Activated CD4-positive, alpha-beta T cell treated with anti-CD3 and anti-CD28 coated beads, Interleukin-10, Interleukin-2, amounts not matched to agents 100 ng/mL and 50 ng/mL, durations not matched to agents 16 hours and 8 hours (primary cell): ENCODE data around the gene TRAF6.
A peak's percentile ranks its signal among the peaks of the same experiment; 100 is the strongest.
"Not testable (repeated sequence)": the region's sequence is repeated elsewhere in the genome, so short reads cannot be mapped to it uniquely, and the experiment has no call there.

Experiments
- DNase-seq: peaks from one replicate; pipeline ENCODE4 v3.0.0-alpha.2; 2020

TRAF6 gene

DNA sequence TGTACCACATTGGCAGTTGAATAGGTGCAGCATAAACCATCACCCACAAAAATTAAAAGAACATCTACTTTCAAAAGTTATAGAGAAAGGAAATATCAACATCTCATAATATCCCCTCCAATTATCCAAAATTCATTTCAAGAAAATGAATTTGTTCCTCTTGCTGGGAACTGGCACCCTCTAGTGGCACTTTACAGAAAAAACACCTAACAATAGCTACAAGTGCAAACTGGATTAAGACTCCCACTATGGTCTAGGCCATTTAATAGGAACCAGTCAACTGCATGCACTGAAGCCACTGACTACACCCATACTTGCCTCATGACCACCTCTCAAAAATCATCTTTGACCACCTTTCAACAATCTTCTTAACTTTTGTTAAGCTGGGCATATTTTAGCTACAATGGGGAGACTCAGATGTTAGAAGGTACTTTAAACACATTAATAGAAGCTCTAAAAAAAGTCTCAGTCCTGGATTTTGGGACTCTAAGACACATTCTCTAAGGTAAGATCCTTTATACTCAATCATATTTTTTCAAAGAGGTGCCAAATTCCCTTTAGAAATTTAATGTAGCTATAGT is 17.3 kb downstream of the TRAF6 start:
- DNase-seq: peak; percentile 57

DNA sequence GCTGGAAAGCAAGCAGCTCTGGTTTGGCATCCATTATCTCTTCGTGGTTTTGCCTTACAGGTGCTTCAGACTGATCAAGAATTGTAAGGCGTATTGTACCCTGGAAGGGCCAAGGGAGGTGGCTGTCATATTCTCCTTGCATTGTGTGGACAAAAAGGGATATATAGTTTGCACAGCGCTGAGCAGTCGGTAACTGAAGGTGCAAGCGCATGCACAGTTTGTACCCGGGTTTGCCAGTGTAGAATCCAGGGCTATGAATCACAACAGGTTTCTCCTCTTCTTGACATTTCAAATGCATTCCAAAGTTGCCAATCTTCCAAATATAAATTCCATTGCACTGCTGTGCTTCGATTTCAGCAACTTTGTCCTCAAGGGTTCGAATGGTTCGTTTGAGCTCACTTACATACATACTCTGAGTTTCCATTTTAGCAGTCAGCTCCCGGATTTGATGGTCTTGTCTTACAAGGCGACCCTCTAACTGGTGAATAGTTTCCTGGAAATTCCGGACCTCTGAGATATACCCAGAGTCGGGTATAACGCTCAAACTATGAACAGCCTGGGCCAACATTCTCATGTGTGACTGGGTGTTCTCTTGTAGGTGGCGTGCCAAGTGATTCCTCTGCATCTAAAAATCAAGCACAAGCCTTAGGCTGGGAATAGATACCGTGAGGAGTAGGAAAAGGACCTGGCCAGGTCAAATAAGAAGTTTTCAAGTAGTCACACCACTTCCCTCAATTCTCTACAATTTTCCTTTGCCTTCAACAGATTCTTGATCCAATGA is 19.9 kb downstream of the TRAF6 start:
- no peak for DNase-seq

DNA sequence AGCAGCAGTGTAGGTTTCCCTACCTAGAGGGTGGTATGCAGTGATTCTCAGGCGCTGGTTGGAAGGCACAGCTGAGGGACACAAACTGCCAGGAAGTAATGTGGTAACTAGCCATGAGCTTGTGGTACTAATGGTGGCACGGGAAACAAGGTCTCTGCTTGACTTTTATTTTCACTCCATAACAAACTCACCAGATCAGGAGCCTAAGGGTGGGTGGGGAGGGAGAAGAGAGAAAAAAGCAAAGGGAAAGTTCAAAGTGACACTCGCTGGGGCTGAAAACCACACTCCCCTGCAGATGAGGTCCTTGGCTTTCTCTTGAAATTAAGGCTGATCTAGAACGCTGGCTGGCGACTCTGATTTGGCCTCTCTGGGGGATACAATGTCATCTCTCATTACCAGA is 22.0 kb downstream of the TRAF6 start:
- DNase-seq: no peak

DNA sequence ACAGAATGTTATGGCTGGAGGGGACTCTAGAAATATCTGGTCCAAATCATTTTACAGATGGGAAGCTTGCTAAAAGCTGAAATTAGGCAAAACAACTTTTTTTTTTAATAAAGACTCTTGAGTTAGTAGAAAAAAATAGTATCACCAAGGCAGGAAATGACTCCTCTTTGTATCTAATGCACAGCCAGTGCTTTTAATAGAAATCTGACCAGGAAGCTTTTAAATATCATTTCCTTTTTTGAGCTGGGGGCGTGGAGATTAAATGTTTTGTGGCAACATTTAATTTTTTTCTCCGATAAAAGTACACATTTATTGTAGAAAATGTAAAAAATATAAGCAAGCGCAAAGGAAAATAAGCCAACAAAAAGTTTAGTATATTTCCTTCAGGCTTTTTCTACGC is 22.5 kb downstream of the TRAF6 start:
- DNase-seq: no peak

DNA sequence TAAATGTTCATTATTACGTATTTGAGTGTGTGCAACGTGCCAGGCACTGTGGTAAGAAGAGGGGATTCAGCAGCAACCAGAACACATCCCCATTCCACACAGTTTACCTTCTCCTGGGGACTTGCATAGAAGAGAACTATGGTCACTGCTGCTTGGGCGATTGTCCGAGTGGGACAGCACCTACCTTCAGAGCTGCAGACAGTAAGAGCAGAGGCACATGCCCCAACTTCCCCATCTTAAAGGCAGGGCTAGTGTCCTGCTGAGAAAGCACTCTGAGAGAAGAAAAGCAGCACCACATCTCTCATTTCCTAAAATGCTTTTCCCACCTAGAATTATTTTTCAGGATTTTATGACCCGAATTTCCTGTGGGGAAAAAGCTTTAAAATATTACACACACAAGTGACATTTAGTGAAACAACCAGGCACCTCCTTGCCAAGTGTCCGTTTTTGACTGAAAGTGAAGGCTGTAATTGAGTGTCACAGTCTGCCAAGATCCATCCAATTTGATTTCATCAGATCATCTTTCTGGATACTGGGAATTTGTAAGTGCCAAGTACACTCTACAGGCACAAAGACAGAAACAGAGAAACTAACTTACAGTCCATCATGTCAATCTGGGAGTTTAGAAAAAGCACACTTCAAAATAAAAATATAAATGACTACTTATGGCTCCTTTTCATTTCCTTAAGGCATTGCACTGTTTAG is 24.6 kb downstream of the TRAF6 start:
- no peak for DNase-seq

DNA sequence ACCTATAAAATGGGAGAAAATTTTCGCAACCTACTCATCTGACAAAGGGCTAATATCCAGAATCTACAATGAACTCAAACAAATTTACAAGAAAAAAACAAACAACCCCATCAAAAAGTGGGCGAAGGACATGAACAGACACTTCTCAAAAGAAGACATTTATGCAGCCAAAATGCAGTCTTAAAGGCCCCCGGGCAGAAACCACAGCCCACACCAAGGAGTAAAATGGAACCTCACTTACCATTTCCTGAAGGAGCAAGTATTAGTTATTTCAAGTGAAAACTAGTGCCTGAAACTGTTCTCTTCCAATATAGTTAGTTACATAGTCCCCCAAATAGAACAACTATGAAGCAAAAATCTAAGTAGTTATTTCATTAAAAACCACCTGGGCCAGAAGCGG is 27.0 kb downstream of the TRAF6 start:
- not testable (repeated sequence) for DNase-seq

DNA sequence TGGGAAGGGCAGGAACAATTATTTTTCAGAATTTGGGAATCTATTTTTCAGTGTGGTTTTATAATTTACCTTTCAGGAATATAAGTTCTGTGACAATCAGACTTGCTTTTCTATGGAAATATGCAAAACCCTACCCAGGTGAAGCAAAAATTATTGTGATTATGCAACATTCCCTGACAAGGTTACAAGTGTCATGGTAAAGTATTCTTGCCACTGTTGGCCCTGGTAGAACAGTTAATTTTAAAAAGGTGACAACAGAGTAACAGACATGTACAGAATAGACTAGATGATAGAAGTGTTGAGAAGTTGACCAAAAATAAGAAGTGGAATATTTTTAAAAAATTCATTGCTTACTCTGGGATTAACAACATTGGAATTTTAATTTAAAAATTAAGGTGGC is 29.2 kb downstream of the TRAF6 start:
- DNase-seq: no peak

DNA sequence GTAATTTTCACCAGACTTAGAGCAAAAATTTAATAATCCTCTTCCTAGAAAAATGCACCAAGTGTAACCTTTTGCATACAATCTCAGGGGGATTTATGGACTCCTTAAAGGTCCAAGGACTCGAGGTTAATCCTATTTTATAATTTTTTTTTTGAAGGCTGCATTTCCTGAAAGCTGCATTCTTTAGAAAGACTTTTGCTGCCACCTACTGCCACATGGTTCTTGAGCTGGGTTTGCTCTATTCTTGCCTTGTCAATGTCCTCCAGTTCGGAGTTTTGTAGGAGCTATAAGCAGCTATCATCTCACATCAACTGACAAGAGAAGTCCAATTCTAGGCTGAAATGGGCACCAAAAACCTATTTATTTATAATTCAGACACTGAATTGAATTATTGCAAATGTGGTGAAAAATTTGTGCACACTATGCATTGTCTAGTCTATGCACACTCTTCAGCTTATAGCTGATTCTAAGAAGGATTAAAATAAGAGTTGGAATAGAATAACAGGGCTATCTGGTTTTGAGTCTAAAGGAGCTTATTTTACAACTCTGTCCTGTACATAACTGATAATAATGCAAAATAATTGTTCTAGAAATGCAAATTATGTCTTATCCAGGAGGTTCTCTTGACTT is 31.3 kb downstream of the TRAF6 start:
- DNase-seq: peak; percentile 51

DNA sequence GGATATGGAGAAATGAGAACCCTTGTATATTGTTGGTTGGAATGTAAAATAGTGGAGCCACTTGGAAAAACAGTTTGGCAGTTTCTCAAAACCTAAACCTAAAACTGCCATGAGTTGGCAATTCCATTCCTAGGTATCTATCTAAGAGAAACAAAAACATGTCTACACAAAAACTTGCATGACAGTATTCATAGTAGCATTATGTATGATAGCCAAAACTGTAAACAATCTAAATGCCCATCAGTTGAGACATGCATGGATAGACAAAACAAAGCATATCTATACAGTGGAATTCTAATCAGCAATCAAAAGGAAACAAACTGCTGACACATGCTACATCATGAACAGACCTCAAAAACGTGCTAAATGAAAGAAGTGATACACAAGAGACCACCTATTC is 34.9 kb downstream of the TRAF6 start:
- no peak for DNase-seq

DNA sequence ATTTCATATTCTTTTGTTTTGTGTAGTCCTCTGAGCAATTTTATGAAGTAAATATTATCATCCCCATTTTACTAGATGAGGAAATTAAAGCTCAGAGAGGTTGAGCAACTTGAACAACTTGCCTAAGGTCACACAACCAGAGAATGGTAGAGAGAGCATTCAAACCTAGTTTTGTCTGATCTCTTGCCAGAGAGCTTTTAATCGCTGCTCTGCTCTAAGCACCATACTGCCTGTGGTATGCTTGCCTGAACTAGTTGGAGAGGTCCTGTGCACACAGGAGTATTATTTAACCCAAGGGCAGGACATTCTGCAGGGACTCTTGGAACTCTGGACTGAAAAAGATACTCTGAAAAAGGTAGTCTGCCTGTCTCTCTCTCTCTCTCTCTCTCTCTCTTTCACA is 38.5 kb downstream of the TRAF6 start:
- no peak for DNase-seq

DNA sequence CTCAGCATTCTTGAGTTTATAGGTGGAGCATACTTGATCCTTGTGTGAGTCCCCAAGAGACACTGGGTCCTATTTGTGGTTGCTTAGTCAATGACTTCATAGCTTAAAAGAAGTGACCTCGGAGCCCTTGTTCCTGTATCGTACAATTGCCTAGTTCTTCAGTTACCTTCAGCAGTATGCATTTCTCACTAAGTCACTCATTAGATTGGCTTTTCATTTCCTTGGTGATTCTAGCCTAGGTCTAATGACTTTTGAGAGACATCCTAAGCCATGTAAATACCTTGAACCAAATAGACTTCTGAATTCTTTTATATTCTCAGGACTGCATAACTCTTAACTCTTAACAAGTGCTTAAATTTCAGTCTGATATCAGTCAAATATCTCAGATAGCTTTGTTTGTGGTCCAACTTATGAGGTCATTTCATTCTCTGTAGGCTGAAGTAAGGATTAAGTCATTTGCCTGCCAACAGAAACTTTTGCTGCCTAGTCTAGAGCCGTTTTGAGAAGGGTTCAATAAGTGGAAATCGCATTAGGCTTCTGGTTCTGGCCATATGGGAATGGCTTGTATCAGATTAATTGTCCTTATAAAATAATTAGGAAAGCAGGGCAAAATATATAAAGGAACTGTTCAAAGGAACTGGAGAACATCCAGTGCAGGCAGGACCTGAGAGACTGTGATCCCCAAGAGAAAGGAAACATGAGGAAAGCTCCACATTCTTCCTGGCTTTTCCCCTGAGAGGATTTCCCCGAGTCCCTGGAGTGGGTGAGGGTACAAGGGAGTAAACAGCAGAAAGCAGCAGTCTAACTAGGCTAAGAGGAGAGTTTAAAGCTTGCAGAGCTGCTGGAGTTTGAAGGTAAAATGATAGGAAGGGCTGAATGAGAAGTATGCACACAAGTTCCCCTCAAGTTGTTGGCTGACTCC is 39.9 kb downstream of the TRAF6 start:
- DNase-seq: no peak

DNA sequence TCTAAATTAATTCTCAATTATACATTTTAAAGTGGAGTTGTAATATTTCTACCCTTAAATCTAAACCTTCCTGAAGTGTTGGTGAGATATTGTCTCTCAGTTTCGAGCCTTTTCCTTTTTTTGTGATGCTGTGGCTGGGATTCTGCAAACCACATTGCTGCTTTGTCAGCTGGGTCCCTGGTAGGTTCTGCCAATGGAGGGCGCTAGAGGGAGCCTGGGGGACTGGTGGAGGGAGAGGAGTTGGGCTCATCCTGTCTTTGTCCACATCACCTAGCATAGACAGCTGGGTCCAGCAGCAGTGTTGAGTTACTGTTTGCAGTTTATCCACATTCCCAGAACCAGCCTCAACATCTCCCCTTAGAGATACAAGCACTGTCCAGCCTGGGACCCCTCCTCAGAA is 41.0 kb downstream of the TRAF6 start:
- peak; percentile 30 for DNase-seq

DNA sequence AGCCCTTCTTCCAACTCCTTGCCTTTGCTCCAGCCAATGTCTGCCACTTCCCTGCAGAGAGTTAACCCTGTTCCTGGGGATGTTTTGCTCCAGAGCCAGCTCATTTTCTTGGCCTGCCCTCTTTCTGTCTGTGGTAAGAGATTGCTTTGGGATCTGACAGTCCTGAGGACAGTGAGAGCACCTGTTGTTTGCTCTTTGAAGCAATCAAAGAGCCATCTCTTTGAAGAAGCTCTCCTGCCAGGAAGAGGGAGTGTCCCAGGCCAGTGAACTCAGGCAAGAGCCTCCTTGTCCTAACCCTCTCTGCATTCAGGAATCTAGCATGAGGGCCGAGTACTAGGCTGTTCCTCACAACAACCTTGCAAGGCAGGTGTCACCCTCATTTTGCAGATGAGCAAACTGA is 42.2 kb downstream of the TRAF6 start:
- no peak for DNase-seq

DNA sequence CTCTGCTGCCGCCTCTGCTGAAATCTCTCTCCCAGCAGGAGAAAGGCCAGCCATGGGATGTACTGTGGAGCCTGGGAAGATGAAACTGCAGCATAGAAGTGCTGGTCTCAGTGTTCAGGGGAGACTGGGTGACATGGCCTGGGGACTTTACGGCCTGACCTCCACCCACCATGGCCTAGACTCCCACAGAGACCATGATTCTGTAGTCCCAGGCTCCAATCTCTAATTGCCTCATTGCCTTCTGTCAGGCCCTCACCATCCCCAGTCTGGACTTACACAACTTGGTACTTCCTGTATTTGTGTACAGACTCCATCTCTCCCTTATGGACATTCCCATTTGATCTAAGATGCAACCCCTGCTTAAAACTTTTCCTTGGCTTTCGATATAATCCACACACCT is 43.1 kb downstream of the TRAF6 start:
- DNase-seq: no peak

DNA sequence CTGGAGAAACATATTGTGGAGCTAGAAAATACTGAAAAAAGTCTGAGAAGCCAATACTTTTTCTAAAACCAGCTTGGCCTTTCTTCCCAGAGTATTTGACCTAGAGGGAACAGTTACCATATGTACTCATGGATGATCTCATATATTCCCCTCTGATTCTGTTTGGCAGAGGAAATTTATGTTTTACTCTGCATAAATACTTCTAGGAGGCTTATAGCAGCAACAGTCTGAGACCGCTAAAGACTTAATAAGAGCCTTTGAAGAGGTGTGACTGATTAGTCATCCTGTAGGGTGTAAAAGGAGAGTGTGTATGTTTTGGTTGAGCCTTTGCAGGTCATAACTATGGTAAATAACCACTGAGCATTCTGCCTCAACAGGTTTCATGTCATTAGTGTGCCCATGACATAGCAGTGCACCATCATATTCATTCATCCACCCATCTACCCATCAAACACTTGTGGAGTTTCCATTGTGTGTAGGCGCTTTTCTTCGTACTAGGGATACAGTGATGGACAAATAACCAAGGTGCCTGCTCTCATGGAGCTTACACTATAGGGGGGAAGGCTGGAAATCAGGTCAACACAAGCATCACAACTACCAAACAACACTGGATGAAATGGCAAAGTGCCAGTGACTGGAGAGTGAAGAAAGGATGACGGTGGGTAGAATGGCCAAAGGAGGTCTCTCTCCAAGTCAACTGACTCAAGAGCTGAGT is 44.5 kb downstream of the TRAF6 start:
- DNase-seq: no peak

DNA sequence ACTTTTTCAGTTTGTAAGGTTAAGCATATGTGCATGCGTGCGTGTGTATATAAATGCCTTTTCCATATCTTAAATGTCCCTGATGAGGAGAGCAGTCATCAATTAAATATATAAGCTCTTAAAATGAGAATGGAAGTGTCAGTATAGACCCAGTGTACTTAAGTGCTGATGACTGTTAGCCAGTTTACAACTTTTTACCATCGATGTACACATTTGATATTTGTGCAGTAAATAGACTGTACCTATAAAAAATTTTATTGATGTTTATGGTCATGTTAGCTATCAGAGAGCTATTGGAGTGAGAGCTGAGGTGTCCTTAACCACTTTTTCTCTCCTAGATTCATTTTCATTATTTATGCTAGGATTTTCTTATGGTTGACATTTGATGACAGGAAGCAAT is 45.4 kb downstream of the TRAF6 start:
- DNase-seq: no peak

DNA sequence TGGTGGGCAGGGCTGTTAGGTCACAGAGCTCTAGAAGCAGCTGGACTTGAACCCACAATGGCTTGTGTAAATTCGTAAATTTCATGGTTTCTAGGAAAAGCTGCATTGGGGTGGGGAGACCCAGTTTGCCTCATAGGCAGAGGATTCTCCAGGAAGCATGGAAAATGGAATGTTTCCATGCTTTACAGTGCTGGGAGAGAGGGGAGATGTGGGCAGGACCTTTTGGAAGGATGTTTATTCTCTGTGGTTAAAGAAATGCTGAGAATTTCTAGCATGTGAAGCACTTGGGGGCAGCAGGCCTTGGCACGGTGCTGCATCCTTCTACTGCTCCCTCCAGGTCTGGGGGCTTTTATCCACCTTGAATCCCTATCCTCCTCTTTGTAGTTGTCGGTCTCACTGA is 46.3 kb downstream of the TRAF6 start:
- no peak for DNase-seq

DNA sequence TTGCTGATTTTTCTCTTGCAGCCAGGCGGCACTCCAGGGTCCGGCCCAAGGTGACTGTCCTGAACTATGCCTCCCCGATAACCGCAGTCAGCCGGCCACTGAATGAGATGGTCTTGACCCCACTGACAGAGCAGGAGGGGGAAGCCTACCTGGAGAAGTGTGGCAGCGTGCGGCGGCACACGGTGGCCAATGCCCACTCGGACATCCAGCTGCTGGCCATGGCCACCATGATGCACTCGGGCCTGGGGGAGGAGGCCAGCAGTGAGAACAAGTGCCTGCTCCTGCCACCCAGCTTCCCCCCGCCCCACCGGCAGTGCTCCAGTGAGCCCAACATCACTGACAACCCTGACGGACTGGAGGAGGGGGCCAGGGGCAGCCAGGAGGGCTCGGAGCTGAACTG is 47.8 kb downstream of the TRAF6 start:
- no peak for DNase-seq

DNA sequence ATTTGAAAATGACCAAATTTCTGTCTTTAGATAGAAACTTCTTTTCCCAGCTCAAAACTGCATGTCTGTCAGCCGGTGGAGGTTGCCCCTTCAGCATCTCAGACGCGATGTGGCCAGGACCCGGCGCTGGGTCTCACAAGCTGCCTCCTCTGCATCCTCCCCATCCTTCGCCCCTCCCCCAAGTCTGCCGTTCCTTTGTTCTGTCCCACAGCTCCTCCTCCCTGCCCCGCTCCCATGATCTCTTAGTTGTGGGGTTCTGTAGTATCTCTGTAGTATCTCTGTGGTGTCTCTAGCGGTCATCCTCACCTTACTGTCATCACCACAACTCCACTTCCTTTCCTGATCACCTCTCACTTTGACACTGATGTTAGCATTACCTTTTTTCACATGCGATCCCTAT is 49.9 kb downstream of the TRAF6 start:
- peak; percentile 30 for DNase-seq

DNA sequence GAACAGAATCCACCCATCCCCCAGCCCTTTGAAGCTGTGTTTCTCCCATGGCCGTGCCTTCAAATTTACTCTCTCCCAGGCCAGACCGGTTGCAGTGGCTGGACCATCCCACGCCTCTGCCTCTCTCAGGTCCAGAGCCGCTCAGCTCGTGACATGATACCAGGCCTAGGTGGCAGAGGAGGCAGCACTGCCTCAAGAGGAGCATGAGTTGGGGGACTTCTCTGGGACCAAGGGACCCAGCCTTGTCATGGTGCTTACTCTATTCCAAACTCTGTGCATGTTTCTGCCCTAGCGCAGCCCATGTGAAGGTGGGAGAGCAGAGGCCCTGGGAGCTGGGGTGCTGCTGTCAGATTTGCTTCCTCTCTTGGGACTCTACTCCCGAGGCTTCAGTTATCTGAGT is 51.0 kb downstream of the TRAF6 start:
- no peak for DNase-seq

DNA sequence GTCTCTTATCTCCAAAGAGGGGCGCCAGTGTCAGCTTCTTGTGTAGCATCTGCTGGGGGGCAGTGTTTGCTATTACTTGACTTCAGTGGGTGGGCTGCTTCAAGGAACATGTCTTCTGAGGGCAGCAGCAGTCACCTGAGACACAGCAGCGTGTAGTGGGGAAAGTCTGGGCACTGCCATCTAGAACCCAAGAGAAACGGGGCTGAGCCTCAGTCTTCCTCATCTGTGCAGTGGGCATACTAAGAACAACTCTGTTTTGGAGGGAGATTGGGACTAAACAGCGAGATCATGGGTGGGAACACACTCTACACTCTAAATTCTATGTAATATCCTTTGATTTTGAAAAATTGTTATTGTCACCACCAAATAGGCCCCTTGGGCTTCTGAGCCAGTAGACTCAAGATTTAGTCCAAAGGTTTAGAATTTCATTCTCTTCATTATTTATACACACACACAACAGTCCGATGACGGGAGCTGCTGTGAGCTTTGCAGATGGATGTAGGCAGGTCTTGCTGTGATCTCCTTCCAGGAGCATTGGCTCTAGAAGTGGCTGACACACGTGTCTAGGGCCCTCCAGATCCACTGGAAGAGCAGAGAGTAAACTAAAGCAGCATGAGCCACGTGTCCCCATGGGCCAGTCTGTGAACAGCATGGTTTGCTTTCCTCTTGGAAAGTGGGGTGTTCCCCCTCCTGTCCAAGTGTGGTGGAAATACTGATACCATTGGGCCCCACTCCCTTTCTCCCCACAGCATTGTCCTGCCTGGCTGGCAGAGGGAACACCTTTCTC is 51.8 kb downstream of the TRAF6 start:
- DNase-seq: no peak
